ENCODE data around the gene CSMD2. TPM values are rescaled to one million over a fixed set of nuclear protein-coding genes. Genes with fewer than 3 reads are reported as not detected.

The CSMD2 gene
- total RNA-seq, 1 experiment from 2014 or later = not detected

DNA sequence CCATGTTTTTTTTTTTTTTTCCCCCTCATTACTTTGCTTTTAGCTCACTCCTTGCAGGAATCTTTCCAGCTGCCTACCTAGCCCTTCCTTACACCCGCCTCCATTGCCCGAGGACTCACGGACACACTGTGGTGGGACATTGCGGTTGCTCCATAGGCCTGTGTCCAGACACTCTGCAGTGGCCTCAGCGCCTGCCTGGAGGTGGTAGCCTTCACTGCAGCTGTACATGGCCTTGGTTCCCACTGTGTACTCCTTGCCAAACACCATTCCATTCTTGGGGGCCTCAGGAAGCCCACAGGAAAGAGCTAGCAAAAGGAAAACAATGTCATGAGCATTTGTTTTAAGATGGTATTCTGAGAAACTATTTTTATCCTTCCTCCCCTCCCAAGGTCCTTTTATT lies 592.6 kb downstream of the CSMD2 start:
- Histone ChIP-seq H3K27ac (no peak overlapping the region), H3F3A (ENCODE audit: insufficient read depth, low read depth) (no peaks in the 10 kb centered on the region), H3K36me3 (ENCODE audit: low read depth) (no peaks in the 10 kb centered on the region), H3K4me3 (no peak overlapping the region), H3K9me2 (ENCODE audit: insufficient read depth) (no peaks in the 10 kb centered on the region), H3K4me1 (replicated peaks; ENCODE audit: insufficient read depth) (no peaks in the 10 kb centered on the region), H3K4me2 (no peak overlapping the region), H3K27me3 (ENCODE audit: insufficient read depth, low read depth) (peaks cover 69% of the 10 kb centered on the region), H3K9me3 (ENCODE audit: insufficient read depth, low read depth) (no peaks in the 10 kb centered on the region), H2AFZ (no peak overlapping the region), H3K79me2 (ENCODE audit: low read depth) (no peaks in the 10 kb centered on the region), H4K20me1 (ENCODE audit: insufficient read depth) (no peaks in the 10 kb centered on the region)
- ChIA-PET POLR2A (ENCODE audit: unreplicated experiment) (no interaction called here), CTCF (interaction anchor here (0.6 kb wide), 1 partner anchor 431 kb away, joined by 4 read pairs; no protein-coding TSS in a partner anchor)
- intact Hi-C loops (cut with micrococcal nuclease; ENCODE audit: unreplicated experiment) = no loop called here
- TF ChIP-seq EZH2 (IDR thresholded peaks at IDR 0.05; ENCODE audit: low read depth) = no peak
- TF ChIP-seq, protein P1, sequence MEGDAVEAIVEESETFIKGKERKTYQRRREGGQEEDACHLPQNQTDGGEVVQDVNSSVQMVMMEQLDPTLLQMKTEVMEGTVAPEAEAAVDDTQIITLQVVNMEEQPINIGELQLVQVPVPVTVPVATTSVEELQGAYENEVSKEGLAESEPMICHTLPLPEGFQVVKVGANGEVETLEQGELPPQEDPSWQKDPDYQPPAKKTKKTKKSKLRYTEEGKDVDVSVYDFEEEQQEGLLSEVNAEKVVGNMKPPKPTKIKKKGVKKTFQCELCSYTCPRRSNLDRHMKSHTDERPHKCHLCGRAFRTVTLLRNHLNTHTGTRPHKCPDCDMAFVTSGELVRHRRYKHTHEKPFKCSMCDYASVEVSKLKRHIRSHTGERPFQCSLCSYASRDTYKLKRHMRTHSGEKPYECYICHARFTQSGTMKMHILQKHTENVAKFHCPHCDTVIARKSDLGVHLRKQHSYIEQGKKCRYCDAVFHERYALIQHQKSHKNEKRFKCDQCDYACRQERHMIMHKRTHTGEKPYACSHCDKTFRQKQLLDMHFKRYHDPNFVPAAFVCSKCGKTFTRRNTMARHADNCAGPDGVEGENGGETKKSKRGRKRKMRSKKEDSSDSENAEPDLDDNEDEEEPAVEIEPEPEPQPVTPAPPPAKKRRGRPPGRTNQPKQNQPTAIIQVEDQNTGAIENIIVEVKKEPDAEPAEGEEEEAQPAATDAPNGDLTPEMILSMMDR (conservative IDR thresholded peaks at IDR 0.05) = no peak
- no TSS peak for BruUV-seq (replicated peaks)
- DNase-seq = no peak

DNA sequence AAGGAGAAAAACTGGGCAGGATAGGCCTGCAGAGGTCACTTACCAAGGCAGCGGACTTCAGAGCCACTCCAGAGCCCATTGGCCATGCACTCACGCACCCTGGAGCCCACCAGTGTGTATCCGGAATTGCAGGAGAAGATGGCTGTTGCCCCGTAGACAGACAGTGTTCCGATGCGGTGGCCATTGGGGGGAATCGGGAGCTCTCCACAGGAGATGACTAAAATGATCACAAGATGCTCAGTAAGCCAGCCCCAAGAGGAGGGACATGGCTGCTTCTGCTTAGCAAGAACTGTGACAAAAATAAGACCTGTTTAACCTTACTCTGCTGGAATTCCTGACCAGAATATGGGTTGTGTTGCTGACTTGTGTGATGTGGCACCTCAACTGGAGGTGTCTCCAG lies 595.7 kb downstream of the CSMD2 start:
- BruUV-seq (replicated peaks) = no TSS peak
- no peak overlapping the region for H3K4me2 ChIP-seq
- H3K4me3 ChIP-seq = no peak overlapping the region
- H3K4me1 ChIP-seq (replicated peaks; ENCODE audit: insufficient read depth) = no peaks in the 10 kb centered on the region
- no peaks in the 10 kb centered on the region for H3K79me2 ChIP-seq (ENCODE audit: low read depth)
- no peak for DNase-seq
- no peaks in the 10 kb centered on the region for H3K36me3 ChIP-seq (ENCODE audit: low read depth)
- H3F3A ChIP-seq (ENCODE audit: insufficient read depth, low read depth) = no peaks in the 10 kb centered on the region
- H3K9me2 ChIP-seq (ENCODE audit: insufficient read depth) = no peaks in the 10 kb centered on the region
- peaks cover 49% of the 10 kb centered on the region for H3K27me3 ChIP-seq (ENCODE audit: insufficient read depth, low read depth)
- no peak overlapping the region for H3K27ac ChIP-seq
- TF ChIP-seq, protein P1 (conservative IDR thresholded peaks at IDR 0.05) = no peak
- no peak for TF ChIP-seq EZH2 (IDR thresholded peaks at IDR 0.05; ENCODE audit: low read depth)
- intact Hi-C loops (cut with micrococcal nuclease; ENCODE audit: unreplicated experiment) = no loop called here
- ChIA-PET POLR2A (ENCODE audit: unreplicated experiment) (no interaction called here), CTCF (no interaction called here)
- H3K9me3 ChIP-seq (ENCODE audit: insufficient read depth, low read depth) = no peaks in the 10 kb centered on the region
- no peak overlapping the region for H2AFZ ChIP-seq
- no peaks in the 10 kb centered on the region for H4K20me1 ChIP-seq (ENCODE audit: insufficient read depth)

DNA sequence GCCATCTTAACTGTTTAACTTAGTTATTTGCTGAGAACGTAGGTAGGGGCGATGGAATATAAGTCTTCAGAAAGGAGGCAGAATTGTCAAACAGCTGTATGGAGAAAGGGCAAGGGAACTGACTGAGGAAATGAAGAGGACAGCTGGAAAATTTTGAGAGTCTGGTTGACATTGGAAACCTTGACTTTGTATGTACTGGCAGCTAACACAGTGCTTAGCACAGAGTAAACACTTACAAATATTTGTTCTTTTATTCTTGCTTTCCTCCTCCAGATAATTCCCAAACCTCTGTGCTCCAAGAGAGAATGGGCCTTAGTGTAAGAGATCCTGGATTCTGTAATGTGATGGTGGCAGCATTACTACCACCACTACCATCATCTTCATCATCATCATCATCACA lies 601.3 kb downstream of the CSMD2 start:
- H3K9me3 ChIP-seq (ENCODE audit: insufficient read depth, low read depth) = no peaks in the 10 kb centered on the region
- no peaks in the 10 kb centered on the region for H4K20me1 ChIP-seq (ENCODE audit: insufficient read depth)
- BruUV-seq (replicated peaks) = no TSS peak
- H3K4me1 ChIP-seq (replicated peaks; ENCODE audit: insufficient read depth) = no peaks in the 10 kb centered on the region
- ChIA-PET POLR2A (ENCODE audit: unreplicated experiment) (no interaction called here), CTCF (no interaction called here)
- intact Hi-C loops (cut with micrococcal nuclease; ENCODE audit: unreplicated experiment) = no loop called here
- H3K9me2 ChIP-seq (ENCODE audit: insufficient read depth) = no peaks in the 10 kb centered on the region
- H2AFZ ChIP-seq = no peak overlapping the region
- H3K27me3 ChIP-seq (ENCODE audit: insufficient read depth, low read depth) = peaks cover 52% of the 10 kb centered on the region
- H3K36me3 ChIP-seq (ENCODE audit: low read depth) = no peaks in the 10 kb centered on the region
- no peak for TF ChIP-seq EZH2 (IDR thresholded peaks at IDR 0.05; ENCODE audit: low read depth)
- TF ChIP-seq, protein P1 (conservative IDR thresholded peaks at IDR 0.05) = no peak
- H3K27ac ChIP-seq = no peak overlapping the region
- no peaks in the 10 kb centered on the region for H3F3A ChIP-seq (ENCODE audit: insufficient read depth, low read depth)
- no peak for DNase-seq
- no peak overlapping the region for H3K4me2 ChIP-seq
- H3K4me3 ChIP-seq = no peak overlapping the region
- H3K79me2 ChIP-seq (ENCODE audit: low read depth) = no peaks in the 10 kb centered on the region

All from PC-9 (cell line).